ENCODE data around the gene PTP4A2. TPM values are rescaled to one million over a fixed set of nuclear protein-coding genes. Genes with fewer than 3 reads are reported as not detected.

The PTP4A2 gene
- total RNA-seq (2021; fragmentation: NEBNext Ultra II Directional; extraction: Animal tissue kit (Norgen Biotek cat#: 25700)): 100 to 1,000 TPM; 258 to 353 (median 305) TPM
- long read RNA-seq, transcript PTP4A2-218 (5 exons, 3,353 nt): major isoform, 19 of 57 reads
- long read RNA-seq, partial matches to known transcripts: 5 of 57 reads
- long read RNA-seq, other reads (novel, unspliced or antisense): 27 of 57 reads

- peak within 1 kb of the TSS; percentile 94 for H3K27ac Mint-ChIP-seq
- no peaks in the 10 kb centered on the region for H3K9me3 Mint-ChIP-seq
- peak within 1 kb of the TSS; percentile 99 for H3K4me3 Mint-ChIP-seq
- TF ChIP-seq, protein P1, sequence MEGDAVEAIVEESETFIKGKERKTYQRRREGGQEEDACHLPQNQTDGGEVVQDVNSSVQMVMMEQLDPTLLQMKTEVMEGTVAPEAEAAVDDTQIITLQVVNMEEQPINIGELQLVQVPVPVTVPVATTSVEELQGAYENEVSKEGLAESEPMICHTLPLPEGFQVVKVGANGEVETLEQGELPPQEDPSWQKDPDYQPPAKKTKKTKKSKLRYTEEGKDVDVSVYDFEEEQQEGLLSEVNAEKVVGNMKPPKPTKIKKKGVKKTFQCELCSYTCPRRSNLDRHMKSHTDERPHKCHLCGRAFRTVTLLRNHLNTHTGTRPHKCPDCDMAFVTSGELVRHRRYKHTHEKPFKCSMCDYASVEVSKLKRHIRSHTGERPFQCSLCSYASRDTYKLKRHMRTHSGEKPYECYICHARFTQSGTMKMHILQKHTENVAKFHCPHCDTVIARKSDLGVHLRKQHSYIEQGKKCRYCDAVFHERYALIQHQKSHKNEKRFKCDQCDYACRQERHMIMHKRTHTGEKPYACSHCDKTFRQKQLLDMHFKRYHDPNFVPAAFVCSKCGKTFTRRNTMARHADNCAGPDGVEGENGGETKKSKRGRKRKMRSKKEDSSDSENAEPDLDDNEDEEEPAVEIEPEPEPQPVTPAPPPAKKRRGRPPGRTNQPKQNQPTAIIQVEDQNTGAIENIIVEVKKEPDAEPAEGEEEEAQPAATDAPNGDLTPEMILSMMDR (IDR thresholded peaks at IDR 0.05): peak; percentile 59
- H3K27me3 Mint-ChIP-seq (ENCODE audit: insufficient read depth): no peaks in the 10 kb centered on the region
- H3K36me3 Mint-ChIP-seq (ENCODE audit: low read depth): peaks cover 15% of the 10 kb centered on the region
- peak; percentile 91 for DNase-seq
- peaks cover 62% of the 10 kb centered on the region for H3K4me1 Mint-ChIP-seq (ENCODE audit: low read depth)
These were observed at the start of gene PTP4A2 for GRCh38 chr1:31938184-31938975. Gene PTP4A2, minus strand, starts transcription at chr1:31938368. Its CDS starts 19,303 bp downstream, at chr1:31919065.

GRCh38 chr1:31987135-31987619 is 49.0 kb upstream of the PTP4A2 start:
- H3K27me3 Mint-ChIP-seq (ENCODE audit: insufficient read depth): no peaks in the 10 kb centered on the region; the same call in none of the 2 replicates
- no peak overlapping the region for H3K4me3 Mint-ChIP-seq
- no peaks in the 10 kb centered on the region for H3K36me3 Mint-ChIP-seq (ENCODE audit: low read depth)
- TF ChIP-seq, protein P1 (IDR thresholded peaks at IDR 0.05): no peak
- no peak for DNase-seq
- peaks cover 14% of the 10 kb centered on the region for H3K4me1 Mint-ChIP-seq (ENCODE audit: low read depth)
- H3K27ac Mint-ChIP-seq: no peak overlapping the region
- no peaks in the 10 kb centered on the region for H3K9me3 Mint-ChIP-seq

DNA sequence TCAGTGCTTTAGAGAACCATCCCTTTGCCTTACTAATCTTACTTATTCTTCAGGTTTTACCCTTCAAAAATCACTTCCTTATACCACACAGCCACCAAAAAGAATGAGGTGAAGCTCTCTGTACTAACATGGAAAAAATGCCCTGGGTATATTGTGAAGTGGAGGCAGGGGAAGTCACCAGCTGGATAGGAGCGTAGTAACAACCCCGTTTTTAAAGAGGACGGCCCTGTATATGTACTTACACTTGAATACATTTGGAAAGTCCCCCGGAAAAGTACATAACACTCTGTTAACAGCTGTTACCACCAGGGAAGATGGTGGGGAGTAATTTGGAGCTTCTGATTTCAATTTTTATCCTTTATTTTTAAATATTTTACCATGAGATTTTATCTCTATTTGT is 47.3 kb upstream of the PTP4A2 start:
- TF ChIP-seq, protein P1 (IDR thresholded peaks at IDR 0.05): no peak
- Mint-ChIP-seq H3K27me3 (ENCODE audit: insufficient read depth) (no peaks in the 10 kb centered on the region; the same call in none of the 2 replicates), H3K27ac (peak overlapping the region; percentile 73; the same call in 1 of the 2 replicates), H3K36me3 (ENCODE audit: low read depth) (no peaks in the 10 kb centered on the region), H3K4me3 (no peak overlapping the region), H3K4me1 (ENCODE audit: low read depth) (peaks cover 21% of the 10 kb centered on the region), H3K9me3 (no peaks in the 10 kb centered on the region)
- DNase-seq: no peak

GRCh38 chr1:31984419-31985347 is 46.5 kb upstream of the PTP4A2 start:
- peak; percentile 12 for DNase-seq
- Mint-ChIP-seq H3K4me3 (no peak overlapping the region), H3K27me3 (ENCODE audit: insufficient read depth) (no peaks in the 10 kb centered on the region; the same call in 1 of the 2 replicates), H3K4me1 (ENCODE audit: low read depth) (peaks cover 21% of the 10 kb centered on the region), H3K27ac (peak overlapping the region; percentile 73), H3K36me3 (ENCODE audit: low read depth) (no peaks in the 10 kb centered on the region), H3K9me3 (no peaks in the 10 kb centered on the region)
- TF ChIP-seq, protein P1 (IDR thresholded peaks at IDR 0.05): no peak

DNA sequence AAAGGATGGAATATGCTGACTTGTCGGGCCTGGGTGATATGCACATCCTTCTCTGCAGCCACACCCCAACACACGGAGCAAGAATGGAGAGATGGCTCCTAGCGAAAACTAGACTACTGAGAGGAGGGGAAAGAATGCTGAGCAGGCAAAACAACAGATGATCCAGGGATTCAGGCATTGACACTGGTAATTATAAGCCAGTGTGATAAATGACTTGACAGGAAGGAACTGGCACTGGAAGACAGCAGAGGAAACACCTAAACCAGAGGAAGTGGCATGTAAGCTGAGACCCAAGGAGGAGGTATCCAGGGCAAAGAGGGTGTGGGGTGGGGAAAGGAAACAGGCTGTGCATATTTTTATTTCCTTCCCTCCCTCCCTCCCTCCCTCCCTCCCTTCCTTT is 43.8 kb upstream of the PTP4A2 start:
- H3K36me3 Mint-ChIP-seq (ENCODE audit: low read depth): no peaks in the 10 kb centered on the region
- TF ChIP-seq, protein P1 (IDR thresholded peaks at IDR 0.05): no peak
- no peak overlapping the region for H3K27ac Mint-ChIP-seq
- no peak overlapping the region for H3K4me3 Mint-ChIP-seq
- H3K4me1 Mint-ChIP-seq (ENCODE audit: low read depth): peaks cover 33% of the 10 kb centered on the region
- H3K9me3 Mint-ChIP-seq: no peaks in the 10 kb centered on the region
- H3K27me3 Mint-ChIP-seq (ENCODE audit: insufficient read depth): no peaks in the 10 kb centered on the region; the same call in none of the 2 replicates
- no peak for DNase-seq
